HG02870 (cell line): ENCODE measurements around the gene UBR4.

Experiments
- ATAC-seq: cut with Tn5 transposase; IDR thresholded peaks from one replicate; pipeline ENCODE4 v1.9.1; 2021; ENCODE audit warnings: mild to moderate bottlenecking, moderate library complexity; ENCODE audit not compliant: unreplicated experiment

Gene UBR4

DNA sequence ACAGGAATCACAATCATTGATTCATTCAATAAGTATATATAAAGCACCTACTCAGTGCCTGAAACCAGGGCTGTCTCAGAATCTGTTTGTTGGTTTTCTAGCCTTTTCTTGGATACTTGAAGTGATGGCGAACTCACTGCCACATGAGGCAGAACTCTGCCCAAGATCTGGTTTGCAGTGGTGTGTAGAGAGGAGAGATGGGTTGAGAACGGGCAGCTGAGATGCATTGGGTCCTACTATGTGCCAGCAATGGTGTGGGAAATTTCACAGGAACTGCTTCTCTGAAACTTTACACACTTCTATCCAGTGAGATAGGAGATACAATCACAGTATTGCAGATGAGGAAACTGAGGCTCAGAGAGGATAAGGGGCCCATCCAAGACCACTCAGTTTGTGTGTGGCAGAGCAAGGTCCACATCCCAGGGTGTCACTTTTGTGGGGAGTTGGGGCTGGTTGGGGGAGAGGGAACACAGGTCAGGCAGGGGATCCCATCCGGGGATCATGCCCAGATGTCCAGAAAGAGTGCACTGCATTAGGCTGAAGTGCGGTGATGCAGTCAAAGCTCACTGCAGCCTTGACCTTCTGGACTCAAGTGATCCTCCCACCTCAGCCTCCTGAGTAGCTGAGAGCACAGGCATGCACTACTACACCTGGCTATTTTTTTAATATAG, 169.9 kb downstream of the UBR4 start:
- ATAC-seq: no peak

DNA sequence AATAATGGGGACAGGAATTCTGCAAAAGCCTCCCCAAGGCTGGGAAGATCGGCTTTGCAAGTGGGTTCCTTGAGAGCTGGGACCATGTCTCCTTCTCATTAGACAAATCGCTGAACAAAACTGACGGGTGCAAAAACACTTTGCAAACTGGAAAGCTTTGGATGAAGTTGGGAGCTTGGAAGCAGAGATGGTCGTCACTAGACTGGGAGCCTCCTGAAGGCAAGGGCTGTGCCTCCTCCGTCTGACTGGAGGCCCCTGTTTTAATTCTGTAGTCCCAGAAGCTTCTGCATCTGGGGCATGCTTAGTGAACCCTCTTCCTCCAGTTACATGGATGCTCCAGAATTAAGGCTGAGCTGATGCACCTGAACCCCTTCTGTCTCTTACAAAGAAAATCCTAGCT, 171.3 kb downstream of the UBR4 start:
- ATAC-seq: no peak

DNA sequence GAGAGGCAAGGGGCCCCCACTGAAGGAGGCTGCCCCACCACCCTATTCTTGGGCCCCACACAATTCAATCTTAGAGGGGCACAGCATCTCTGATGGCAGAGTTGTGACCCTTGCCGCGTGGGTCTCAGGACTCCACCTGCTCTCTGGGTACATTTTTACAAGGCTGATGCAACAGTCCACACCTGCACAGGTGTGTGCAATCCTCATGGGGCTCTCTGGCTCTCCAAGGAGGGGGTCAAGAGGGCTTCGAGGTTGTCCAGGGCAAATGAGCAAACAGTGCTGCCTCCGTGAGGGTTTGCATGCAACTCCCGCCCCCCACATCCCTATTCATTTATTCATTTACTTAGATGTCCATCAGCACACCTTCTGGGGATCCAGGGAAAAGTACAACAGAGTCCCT, 172.0 kb downstream of the UBR4 start:
- no peak for ATAC-seq

DNA sequence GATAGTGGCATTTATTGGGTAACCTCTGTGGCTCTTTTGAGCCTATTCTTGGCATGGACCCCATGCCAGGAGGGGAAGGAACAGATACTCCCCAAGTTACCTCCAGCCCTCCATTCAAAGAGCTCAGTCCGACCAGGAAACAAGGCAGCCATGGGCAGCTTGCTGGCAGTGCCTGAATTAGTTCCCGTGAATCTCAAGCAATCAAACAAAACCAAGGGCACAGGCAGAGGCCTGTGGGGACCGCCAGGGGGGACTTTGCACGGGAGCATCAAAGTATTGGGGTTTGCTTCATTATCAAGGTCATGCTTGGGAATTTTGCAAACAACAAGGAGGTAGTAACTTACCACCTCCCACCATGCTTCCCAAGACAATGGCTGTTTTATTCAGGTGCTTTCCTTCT, 172.4 kb downstream of the UBR4 start:
- no peak for ATAC-seq

DNA sequence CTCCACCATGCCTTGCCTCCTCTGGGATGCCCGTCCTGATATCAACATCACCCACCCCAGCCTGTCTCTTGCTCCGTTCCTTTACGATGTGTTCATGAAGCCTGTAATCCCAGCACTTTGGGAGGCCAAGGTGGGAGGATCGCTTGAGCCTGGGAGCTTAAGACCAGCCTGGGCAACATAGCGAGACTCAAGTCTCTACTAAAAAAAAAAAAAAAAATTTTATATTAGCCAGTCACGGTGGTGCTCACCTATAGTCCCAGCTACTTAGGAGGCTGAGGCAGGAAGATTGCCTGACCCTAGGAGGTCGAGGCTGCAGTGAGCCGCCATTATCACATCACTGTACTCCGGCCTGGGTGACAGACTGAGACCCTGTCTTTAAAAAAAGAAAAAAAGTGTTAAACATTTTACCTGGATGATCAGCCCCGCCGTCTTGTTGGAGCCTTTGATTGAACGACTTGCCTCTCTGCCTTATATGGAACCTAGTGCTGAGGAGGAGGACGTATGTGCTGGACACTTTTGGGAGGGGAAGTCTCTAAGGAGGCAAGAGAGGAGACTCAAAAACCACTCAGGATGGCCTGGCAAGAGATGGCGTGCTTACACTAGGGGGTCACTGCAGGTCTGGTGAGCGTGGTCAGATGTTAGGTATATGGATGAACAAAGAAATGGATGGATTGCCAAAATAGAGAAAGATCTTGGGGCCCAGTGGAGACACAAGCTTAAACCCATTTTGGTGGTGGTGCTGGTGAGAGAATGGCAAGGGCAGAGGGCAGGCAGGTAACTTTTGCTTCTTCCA, 173.1 kb downstream of the UBR4 start:
- ATAC-seq: no peak

DNA sequence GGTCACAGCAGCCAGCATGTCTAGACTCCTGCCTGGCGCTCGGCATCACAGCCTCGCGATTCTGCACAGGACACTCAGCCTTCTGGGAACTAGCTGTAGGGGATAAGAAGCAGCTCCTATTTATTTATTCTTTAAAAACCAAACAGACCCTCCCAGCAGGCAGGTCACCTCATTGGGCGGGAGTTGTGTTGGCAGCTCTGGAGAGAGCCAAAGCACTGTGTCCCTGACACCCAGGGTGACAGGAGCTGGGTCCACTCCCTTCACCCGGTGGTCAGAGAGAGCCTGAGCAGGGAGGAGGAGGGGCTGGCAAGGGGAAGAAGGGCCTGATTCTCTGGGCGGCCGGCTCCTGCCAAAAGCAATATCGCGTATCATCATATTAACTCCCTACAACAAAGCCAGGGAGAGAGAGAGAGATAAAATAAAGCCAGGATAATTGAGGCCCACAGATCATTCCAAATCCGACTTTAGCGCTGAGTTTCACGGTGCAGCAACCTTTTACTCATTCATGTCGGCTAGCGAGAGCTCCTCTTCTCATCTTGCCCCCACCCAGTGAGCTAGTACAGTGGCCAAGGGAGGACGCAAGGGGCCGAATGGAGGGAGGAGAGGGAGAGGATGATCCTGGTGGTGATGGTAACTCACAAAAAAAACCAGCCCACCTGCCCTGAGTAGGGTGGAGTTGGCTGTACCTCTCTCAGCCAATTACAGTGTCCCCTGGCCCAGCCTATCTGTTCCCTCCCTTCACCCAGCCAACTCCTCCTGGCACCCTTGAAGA, 173.8 kb downstream of the UBR4 start:
- no peak for ATAC-seq

DNA sequence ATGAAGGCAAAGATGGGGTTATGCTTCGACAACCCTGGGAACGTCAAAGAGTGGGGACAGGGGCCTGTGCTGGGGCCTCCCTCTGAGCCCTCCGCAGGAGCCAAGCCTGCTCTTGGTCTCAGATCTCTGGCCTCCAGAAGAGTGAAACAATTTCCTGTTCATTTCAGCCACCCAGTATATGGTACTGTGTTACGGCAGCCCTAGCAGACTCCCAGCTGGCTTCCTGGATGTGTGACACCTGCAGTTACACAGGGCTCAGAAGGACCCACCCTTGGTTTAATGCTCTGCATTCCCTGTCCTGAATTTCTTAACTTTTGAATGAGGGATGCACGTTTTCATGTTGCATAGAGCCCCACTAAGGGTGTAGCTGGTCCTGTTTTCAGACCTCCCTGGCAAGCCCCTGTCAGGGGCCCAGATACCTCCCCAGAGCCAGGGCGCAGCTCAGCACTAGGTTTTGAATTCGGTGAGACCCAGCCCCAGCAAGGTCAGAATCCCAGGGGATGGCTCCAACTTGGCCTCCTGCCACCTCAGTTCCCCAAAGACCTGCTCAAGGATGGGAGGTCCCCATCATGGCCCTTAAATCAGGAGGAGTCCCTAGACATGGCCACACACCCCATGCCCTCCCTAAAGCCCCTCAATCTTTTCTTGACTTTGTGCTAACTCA, 174.6 kb downstream of the UBR4 start:
- ATAC-seq: no peak

DNA sequence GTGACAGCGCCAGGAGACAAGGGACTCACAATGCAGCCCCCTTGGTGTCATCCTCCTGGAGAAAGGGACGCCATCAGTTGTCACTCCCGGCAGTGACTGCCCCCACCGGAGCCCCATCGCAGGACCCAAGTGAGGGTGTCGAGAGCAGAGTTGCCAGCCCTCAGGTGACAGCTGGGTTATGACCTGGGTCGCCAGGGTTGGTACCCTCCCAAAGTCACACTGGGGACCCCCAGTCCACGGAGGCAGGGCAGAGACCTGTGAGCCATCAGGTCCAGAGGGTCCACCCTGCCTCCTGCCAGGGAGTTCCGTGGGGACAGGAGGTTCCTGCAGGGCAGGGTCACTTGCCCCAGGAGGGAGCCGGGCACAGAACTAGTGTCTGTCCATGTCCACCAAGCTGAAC, 175.3 kb downstream of the UBR4 start:
- no peak for ATAC-seq

DNA sequence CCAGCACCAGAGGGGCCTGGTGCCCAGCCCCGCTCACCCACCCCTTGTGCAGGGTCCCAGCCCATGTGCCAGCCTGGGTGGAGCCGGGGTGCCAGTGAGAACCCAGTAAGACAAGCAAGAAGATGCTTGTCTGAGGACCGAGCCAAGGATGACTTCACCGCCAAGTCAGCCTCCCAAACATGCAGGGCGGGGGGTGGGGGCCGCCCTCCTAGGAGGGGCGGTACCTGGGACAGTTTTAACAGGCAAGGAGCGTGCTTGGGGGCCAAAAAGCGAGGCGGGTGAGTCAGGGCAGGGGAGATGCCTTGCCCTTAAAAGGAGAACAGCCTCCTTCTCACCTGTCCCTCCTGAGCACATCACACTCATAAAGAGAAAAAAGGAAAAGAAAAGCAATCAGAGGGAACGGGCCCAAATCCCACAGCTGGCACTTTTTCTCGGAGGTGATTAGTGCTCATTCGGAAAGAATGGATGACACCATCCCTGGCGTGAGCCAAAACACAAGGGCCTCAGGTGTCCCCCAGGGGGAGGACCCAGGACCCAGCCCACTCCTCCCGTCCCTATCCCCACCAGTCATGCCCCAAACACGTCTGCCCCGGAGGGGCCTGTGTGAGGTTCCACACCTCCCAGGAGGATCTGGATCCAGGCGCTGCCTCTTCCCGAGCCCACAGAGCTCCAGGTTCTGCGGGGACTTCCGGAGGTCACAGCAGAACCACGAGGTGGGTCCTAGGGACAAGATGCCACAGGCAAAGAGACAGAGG, 176.0 kb downstream of the UBR4 start:
- ATAC-seq: no peak

DNA sequence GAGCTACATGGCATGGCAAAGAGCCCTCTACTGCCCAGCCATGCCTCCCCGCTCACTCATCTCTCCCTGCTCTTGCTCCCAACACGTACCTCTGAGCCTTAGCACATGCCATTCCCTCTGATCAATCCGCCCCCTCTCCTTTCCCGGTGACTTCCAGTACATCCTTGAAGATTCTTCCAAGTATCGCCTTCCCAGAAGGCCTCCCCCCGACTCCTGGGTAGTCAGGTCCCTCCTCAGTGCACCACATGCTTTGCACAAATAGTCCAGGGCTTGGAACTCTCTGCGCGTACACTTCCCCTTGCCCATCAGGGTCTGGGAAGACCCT, 176.6 kb downstream of the UBR4 start:
- ATAC-seq: no peak

DNA sequence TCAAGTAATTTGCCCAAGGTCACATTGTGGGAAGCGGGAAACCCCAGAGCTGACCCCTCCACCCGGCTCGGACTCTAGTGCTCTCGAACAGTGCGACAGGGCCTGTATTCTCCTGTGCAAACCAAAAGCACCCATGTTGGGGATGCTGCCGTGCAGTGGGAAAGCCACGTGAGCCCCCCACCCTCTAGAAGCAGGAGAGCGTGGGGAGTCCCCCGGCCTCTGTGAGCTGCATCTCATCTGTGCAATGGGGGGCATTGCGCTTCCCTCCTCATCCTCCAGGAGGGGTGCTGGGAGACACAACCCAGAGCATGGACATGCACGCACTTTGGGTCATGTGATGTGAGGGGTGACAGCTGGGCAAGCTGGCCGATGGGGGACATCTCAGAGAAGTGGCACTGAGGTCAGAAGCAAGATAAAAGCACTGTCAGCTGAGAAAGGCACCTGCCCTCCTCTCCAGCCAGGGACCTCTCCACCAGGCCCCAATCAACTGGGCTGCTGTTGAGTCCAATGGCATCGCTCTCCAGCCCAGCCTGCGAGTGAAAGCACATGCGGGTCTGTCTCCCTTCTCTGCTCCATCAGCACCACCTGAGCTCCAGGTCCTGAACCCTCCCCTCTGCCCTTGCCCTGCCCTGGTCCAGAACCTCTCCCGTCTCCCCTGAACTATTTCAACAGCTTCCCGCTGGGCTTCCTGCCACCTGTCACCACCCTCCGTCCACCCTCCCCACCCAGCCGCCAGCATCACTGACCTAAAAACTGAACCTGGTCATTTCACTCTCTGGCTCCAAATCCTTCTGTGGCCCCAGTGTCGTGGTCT, 177.2 kb downstream of the UBR4 start:
- no peak for ATAC-seq

DNA sequence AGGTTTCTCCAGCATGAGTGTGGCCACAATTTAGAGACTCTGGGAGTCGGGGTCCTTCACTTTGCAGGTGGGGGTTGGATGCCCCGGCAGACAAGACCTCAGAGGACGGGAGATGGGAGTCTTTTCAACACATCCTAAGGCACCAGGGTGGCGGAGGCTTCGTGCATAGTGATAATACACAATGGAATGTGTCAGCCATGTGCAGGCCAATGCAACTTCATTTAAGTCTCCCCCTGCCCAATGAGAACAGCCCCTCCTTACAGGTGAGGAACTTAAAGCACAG, 177.7 kb downstream of the UBR4 start:
- ATAC-seq: no peak

DNA sequence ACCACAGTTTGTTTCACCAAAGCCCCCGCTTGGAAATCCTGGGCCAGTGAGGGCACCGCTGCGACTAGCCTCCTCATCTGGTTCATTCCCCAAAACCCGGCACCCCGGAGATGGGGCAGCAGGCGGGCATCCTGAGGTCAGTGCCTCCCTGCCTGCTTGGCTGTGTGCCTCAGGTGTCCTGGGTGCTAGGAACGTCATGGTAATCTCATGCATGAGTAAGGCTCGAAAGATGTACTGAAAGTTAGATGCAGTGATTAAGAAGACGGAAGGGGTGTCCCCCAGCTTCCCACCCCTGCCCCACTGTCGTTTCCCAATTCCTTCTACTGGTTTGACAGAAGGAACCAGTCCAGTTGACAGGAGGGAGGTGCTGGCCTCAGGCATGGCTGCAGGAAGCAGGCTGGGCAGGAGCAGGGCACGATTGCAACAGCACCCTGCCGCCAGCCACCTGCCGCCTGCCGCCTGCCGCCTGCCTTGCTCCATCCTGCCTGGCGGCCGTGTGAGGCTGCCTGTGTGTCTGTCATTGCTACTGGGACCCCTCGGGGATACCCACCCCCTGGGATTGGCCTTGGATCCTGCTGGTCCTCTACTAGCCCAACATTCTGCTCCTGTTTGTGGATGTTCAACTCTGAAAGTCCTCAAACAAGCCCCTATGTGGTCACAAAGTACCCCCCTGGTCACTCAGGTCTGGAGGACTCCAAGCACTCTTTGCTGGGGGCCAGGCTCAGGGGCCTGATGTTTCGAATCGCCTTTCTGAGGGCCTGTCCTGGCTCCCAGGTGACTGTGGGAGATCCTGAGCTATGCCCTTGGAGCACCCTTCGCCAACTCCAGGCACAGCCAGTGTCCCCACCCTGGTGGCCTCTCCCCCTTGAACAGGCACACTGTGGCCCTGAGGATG, 180.6 kb downstream of the UBR4 start:
- ATAC-seq: no peak

DNA sequence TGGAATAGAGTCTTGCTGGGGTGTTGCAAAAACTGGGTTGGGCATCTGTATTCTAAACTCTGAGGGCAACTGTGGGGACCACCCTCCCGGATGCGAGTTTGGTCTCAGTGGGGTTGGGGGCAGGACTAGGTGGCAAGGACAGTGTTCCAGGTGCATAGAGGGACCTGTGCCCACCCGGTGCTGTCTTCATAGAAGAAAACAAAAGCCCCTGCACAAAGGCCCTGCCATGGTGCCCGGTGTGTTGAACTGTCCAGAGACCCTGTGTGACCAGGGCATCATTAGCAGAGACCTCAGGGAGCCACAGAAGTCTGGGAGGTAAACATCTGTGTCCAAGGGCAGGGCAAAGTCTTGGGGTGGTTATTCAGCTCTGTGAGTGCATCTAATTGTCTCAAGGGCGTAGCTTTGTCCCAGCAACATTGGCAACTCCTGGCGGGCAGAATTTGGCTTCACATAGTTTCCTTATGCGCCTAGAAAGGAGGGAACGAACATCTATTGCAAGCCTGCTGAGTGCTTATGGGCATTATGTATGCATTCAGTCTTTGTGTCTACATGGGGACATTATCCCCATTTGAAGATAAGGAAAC, 181.4 kb downstream of the UBR4 start:
- no peak for ATAC-seq

DNA sequence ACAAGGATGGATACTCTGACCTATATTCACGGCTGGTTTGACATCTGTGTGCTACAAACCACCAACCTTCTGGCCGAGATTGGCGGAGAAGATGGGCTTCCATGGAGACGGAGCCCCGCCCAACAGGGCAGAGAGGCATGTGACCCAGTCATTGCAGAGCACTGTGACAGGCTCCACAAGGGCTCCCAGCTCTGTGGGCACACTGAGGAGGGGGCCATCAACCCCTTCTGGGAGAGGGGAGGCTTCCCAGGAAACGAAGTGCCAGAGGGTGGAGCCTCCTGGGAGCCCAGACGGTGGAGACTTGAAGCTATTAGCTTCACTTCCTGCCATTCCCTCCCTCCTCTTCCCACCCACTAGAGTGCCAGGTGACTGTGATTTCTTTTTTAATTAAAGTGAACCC, 182.0 kb downstream of the UBR4 start:
- no peak for ATAC-seq
